HG02870 (cell line): ENCODE measurements around the gene CDH13.

ENCODE experiments used
- ATAC-seq: cut with Tn5 transposase; IDR thresholded peaks from one replicate; pipeline ENCODE4 v1.9.1; 2021; ENCODE audit warnings: mild to moderate bottlenecking, moderate library complexity; ENCODE audit not compliant: unreplicated experiment

Gene CDH13

DNA sequence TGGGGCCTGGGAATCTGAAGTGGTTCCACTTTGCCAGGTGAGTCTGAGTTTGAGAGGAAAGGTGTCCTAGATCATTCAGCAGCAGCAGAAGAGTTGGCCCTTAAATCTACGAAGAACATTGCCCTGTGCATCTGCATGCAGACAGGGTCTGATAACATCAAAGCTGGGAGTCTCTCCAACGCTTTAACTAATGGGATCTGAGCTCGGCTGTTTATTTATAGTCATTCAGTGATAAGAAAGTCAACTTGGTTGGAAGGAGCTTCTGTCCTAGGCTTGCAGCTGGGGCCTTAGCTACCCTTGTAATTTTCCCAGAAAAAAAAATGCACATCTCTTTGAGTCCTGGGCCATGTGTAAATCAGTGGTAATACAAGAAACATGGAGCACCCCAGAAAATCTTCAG is 763.0 kb downstream of the CDH13 start:
- ATAC-seq: no peak

DNA sequence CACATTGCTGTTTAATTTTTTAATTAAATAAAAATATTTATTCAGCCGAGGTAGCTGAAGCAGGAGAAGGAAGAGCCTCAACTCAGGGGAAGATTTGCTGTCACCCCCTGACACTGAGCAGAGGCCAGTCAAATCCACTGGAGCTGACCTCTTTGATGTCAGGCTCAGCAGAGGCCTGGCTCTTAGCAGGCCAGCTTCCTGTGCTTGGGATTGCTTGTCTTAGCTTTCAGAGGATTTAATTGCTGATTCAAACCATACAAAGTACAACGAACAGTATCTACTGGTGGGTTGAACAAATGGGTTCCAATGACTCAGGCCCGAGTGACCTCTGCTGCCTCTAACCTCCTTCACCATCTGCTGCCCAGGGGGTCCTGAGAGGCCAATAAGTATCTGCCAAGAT is 764.0 kb downstream of the CDH13 start:
- no peak for ATAC-seq

DNA sequence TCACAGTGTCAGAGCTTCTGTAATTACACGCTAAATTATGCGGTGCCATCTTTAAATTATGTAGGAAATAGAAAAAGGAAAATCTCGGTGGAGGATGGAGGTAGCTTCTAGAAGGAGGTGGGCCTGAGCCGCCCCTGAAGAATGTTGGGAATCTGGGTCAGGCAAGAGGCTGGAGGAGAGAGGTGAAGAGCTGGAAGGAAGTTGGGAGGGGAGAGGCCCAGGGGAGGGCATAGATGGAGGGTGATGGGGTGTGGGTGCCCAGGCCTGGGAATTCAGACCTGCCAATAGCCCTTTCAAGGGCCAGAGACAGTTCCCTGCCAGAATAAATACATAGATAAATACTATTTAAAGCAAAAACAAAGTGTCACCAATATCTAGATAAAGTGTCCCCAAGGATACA is 766.0 kb downstream of the CDH13 start:
- no peak for ATAC-seq

DNA sequence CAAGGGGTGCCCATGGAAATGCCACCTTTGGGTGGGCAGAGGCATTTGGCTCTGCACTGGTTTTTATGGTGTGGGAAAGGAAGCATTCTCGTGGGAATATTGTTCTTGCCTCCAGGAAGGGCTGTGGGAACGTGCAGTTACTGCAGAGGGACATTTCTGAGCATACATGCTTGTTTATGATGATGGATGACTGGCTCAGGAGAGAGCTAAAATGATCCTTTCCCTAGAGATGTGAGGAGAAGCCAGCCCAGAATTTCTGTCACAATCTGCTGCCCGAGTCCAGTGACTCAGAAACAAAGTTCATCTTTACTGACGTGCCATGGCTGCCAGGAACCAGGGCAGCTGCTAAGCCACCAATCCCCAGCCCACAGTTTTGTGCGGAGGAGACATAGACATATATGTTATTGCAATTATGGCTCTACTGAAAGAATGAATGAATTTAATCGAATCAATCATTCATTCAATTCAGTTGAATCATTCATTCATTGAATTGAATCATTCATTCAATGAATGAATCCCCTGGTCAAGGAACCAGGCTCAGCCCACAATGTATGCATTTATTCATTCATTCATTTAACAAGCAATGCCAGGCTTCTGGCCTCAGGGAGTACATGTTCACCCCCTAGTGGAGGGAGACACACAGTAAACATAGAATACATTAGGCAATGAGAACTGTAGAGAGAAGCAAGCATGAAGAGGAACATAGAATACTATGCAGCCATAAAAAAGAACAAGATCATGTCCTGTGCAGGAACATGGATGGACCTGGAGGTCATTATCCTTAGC is 766.6 kb downstream of the CDH13 start:
- ATAC-seq: no peak

DNA sequence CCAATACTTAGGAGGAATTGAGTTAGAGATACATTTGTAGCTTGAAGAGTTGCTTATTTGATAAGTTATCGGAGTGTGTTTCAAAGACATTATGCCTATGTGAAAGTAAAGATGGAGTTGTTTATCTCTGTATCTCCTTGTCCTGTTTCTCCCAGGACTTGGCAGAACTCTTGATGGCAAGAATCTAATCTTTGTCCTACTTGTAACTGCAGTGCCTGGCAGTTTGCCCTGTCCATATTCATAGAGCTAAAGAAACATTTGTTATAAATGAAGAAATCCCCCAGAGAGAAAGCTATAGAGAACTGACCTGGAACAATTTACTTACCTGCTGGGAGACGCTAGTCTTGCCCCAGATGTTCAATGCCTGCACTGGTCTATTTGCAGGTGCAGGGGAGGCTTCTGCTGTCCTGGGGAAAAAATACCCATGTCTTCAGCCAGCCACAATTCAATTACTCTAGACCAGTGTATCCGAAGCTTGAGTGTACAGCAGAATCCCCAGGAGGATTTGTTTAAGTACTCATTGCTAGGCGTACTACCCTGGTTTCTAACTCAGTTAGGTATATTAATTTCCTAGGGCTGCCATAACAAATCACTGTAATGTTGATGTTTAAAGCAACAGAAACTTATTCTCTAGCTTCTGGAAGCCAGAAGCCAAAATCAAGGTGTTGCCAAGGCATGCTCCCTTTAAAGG is 771.0 kb downstream of the CDH13 start:
- ATAC-seq: no peak

DNA sequence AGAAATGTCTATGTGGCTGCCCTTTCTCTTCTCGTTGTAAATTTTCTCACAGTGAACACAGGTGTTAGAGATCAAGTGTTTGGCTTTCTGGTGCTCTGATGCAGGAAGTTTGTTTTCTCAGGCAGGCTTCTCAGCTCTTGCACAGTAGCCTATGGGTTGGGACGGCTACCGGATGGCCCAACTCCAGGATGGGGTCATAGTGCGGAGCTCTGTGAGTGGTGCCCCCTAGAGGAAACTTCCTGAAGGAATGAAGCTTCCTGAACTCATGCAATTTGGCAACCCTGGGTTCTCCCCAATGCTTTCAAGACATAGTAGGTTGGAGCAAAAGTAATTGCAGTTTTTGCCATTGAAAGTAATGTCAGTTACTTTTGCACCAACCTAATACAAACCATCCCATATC is 773.5 kb downstream of the CDH13 start:
- no peak for ATAC-seq

GRCh38 chr16:83402160-83402814 is 775.5 kb downstream of the CDH13 start:
- no peak for ATAC-seq

GRCh38 chr16:83402967-83403366 is 776.2 kb downstream of the CDH13 start:
- ATAC-seq: no peak

DNA sequence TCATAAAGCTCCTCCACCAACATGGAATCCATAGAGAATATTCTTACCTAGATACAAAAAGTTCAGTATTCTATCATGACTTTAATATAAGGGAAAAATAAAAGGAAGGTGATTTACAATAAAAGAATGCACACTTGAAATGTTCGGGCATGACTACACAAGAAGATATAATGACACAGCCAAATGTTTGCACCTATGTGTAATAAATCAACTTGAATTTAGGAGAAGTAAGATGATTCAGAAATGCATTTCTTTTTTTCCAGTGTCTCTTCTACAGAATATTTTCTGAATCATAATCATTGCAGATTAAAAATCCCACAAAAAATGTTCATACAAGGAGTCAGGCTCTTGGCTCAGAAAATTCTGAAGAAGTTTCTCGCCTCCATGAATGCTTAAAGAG is 777.0 kb downstream of the CDH13 start:
- no peak for ATAC-seq

DNA sequence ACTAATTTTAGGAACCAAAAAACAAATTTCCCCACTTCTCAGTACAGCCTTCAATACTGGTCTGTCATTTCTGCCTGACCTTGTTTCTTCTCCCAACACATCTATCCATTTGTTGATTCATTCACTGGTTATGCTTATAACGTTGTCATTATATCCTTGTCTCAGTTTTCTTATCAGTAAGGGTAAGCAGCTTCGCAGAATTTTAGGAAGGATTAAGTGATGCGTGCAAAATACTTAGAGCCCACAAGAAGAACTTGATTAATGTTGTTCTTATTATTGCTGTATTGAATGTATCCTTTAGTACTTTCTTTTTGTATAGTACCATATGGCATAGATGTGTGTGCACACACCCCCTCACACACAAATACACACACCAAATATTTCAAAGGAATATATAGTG is 777.5 kb downstream of the CDH13 start:
- ATAC-seq: no peak

- ATAC-seq: no peak
These were observed 781.2 kb downstream of the CDH13 start for GRCh38 chr16:83407928-83408327.

DNA sequence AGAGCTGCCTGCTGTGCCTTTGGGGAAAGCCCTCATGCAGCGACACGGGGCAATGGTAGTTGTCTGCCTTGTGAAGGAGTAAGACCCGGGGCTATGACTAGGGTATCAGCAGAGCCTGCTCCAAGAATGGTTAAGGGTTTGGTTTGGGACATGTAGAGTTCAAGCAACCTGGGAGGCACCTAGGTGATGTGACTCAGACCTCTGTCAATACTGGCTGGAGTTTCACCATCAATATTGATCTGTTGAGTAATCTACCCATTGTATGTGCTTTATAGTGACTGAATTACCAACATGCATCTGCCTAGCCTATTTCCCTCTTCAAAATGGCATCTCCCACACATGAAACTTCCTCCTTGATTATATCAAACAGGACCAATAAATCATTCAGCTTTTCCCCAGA is 782.6 kb downstream of the CDH13 start:
- no peak for ATAC-seq

DNA sequence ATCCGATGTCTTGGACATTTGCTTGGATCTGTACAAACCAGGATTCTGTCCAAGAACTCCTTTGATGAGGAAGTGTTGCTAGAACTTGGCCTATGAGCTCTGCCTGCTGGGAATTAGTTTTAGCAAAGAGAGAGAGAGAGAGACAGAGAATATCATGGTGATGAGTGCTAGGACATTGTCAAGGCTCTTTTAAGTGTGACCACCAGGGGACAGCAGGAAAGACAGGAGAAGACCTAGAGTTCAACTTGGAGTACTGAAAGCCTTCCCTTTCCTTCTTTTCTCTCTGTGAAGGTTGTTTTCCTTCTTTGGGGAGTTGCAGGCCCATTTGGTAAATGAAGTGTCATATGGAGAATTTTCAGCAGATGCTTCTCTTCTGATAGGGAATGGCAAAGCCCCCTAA is 791.8 kb downstream of the CDH13 start:
- no peak for ATAC-seq

- no peak for ATAC-seq
These were observed 793.5 kb downstream of the CDH13 start for GRCh38 chr16:83420206-83420760.

- no peak for ATAC-seq
These were observed 806.4 kb downstream of the CDH13 start for GRCh38 chr16:83433201-83433600.

GRCh38 chr16:83437036-83437435 is 810.3 kb downstream of the CDH13 start:
- ATAC-seq: no peak

GRCh38 chr16:83438326-83438725 is 811.6 kb downstream of the CDH13 start:
- no peak for ATAC-seq

DNA sequence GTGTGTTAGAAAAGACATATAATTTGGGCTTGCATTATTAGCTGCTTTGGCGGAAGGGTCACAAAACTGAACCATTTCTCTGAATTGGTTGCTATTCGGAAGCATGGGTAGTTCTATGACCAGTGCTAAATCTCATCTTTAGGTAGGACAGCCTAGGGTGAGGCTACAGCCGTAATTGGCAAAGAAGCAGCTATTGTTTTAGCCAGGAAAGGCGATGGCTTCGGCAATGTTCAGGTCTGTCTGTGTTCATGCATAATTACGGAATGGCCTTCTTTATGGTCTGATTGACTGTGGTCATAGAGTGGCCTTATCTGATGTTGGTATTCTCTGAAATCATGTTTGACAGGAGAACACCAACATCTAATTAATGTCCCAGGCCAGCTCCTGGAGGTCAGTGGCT is 812.6 kb downstream of the CDH13 start:
- no peak for ATAC-seq

DNA sequence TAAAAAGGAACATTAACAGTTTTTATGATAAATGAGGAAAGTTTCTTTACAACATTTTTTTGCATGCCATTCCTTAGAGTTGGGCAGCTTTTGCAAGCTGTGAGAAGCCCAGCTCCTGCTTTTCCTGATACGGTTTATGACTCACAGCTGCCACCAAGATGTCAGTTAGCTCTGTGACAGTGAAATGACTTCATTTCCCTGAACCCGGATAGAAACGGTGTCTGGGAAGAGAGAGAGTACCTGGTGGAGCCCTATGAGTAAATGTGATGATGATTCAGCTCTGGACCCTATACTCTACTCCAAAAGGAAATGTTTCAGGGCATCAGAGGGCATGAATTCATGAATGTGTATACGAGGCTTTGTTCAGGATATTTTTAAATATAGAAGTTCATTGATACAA is 814.7 kb downstream of the CDH13 start:
- ATAC-seq: no peak

GRCh38 chr16:83443972-83444371 is 817.2 kb downstream of the CDH13 start:
- no peak for ATAC-seq

DNA sequence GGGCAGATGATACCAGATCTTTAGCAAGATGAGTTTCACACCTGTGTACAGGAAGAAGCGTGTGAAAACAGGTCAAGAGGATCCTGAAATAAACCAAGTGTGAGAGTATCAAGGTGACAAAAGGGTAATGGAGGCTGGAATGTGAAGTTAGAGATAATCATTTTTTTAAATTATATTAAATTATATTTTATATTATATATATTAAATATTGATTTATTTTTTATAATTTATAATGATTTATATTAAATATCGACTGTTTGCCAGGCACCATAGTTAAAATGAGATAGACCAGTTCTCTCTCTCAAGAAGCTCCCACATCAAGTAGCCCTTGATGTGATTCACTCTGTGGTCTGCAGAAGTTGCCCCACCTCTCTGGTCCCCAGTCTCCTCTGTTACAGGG is 820.8 kb downstream of the CDH13 start:
- no peak for ATAC-seq

GRCh38 chr16:83449861-83450260 is 823.1 kb downstream of the CDH13 start:
- no peak for ATAC-seq
